Right cardiac atrium (tissue), 5 donors: ENCODE measurements around the gene MAP3K10. TPM values are rescaled to one million over a fixed set of nuclear protein-coding genes. Genes with fewer than 3 reads are reported as not detected.

ENCODE experiments used
- ATAC-seq, 2 donors: fragments of 200-7000 bp; cut with Tn5 transposase; one replicate each; pipeline versions ENCODE4 v1.8.0 to v1.9.1; 2020; ENCODE audit warnings: moderate library complexity in 2 of 2, mild to moderate bottlenecking in 1 of 2
- DNase-seq, 3 donors: peaks; one replicate each; pipeline ENCODE4 v3.0.0-alpha.2; 2020
- H3K27ac ChIP-seq: one replicate; pipeline ENCODE4 v1.5.1; 2013; ENCODE audit warnings: mild to moderate bottlenecking, low read length, control low read depth, moderate library complexity
- H3K27me3 ChIP-seq: one replicate; pipeline ENCODE4 v1.6.1; 2013; ENCODE audit not compliant: control insufficient read depth, insufficient read depth
- H3K4me1 ChIP-seq: one replicate; pipeline ENCODE4 v1.6.1; 2013; ENCODE audit warnings: low read length; ENCODE audit not compliant: control insufficient read depth, insufficient read depth
- H3K4me3 ChIP-seq: one replicate; pipeline ENCODE4 v1.5.1; 2013; ENCODE audit warnings: low read length, control low read depth
- H3K9me3 ChIP-seq: one replicate; pipeline ENCODE4 v1.6.1; 2013; ENCODE audit warnings: low read length; ENCODE audit not compliant: control insufficient read depth
- WGBS: extraction: QIAGEN DNeasy Blood & Tissue Kit; methylation state at CpG from one replicate; pipeline ENCODE4 v1.1.7; 2013; 5-methylcytosine and 5-hydroxymethylcytosine counted together
- intact Hi-C, 4 donors: fragments of 100-400 bp; cut with DNase I; formaldehyde crosslinking; loops; one replicate each; pipeline versions ENCODE4 v1.11.0 to v1.14.0; 2022 to 2023
- polyA plus RNA-seq: library from polyadenylated mRNA; stranded (reverse); fragments of 200-250 nt; gene quantifications from one replicate; pipeline ENCODE4 v1.2.3, GENCODE V29; 2013
- total RNA-seq, 4 donors: library from RNA; stranded (reverse); fragmentation: NEBNext Ultra II Directional; extraction: Animal tissue kit (Norgen Biotek cat#: 25700); gene quantifications; one replicate each; pipeline ENCODE4 v1.2.1, GENCODE V29; 2021
- donor health status: healthy with polysubstance abuse.
- donor health status: DM: no; HTN: yes; CAD: no.
- donor health status: DM: no; HTN: no; CAD: no.
- donor health status: DM: no; HTN: yes; CAD: no; lungs with severe emphysema.
- donor health status: DM: yes; HTN: yes; CAD: no.

The MAP3K10 gene
- total and polyA plus RNA-seq, 5 donors, result 16.9 to 25.3 (median 20.4) TPM

DNA sequence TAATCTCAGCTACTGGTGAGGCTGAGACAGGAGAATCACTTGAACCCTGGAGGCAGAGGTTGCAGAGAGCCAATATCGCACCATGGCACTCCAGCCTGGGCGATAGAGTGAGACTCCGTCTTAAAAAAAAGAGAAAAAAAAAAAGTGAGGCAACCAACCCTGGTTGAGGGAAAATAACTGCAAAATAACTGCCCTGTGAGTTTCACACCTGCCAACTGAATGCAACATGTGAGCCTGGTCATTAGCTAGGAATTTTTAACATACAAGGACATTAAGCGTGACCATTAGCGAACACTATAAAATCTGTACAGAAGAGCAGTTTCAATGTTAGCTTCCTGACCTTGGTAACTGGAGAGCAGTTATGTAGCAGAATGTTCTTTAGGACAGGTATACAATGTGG, 37.6 kb downstream of the MAP3K10 start:
- no peaks in the 10 kb centered on the region for H3K9me3 ChIP-seq
- no peak overlapping the region for H3K27ac ChIP-seq
- H3K4me1 ChIP-seq, result peaks cover 8% of the 10 kb centered on the region
- WGBS, result 92% methylated on average over 5 of the region's 5 CpGs
- no peaks in the 10 kb centered on the region for H3K27me3 ChIP-seq
- no peak overlapping the region for H3K4me3 ChIP-seq
- no peak for ATAC-seq
- intact Hi-C loops, result loop anchor here in 1 of 4 donors (10.0 kb wide), 1 partner anchor 84 kb away; no protein-coding TSS in a partner anchor
- DNase-seq, result no peak

DNA sequence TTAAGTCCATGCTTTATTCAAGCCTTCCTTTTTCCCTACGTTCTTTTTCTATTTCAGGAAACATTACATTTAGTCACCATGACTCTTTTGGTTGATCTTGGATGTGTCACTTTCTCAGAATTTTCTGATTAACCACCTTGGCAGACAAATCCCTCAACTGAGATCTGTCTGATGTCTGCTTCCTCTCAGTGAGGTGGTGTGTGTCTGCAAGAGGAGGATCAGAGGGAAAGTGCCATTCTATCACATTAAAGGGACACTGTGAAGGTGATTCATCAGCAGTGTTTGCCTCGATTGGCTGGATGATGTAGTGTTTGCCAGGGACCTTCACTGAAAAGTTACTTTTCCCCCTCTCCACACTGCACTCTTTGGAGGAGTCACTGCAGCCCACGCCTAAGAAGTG, 38.3 kb downstream of the MAP3K10 start:
- Histone ChIP-seq H3K4me3 (no peak overlapping the region), H3K4me1 (peaks cover 8% of the 10 kb centered on the region), H3K27me3 (no peaks in the 10 kb centered on the region), H3K9me3 (no peaks in the 10 kb centered on the region), H3K27ac (no peak overlapping the region)
- intact Hi-C loops, result loop anchor here in 1 of 4 donors (10.0 kb wide), 1 partner anchor 85 kb away; no protein-coding TSS in a partner anchor
- no peak for DNase-seq
- 35% methylated on average over 3 of the region's 3 CpGs for WGBS
- no peak for ATAC-seq

GRCh38 chr19:40229926-40230417, 38.7 kb downstream of the MAP3K10 start:
- DNase-seq, result no peak
- ATAC-seq, result no peak
- 76% methylated on average over 4 of the region's 4 CpGs for WGBS

GRCh38 chr19:40231057-40231456, 39.8 kb downstream of the MAP3K10 start:
- ATAC-seq (no peak), DNase-seq (no peak)
- WGBS, result 83% methylated on average over 6 of the region's 6 CpGs
- Histone ChIP-seq H3K9me3 (no peaks in the 10 kb centered on the region), H3K4me3 (no peak overlapping the region), H3K4me1 (peaks cover 5% of the 10 kb centered on the region), H3K27me3 (no peaks in the 10 kb centered on the region), H3K27ac (no peak overlapping the region)
- intact Hi-C loops, result no loop called here

More at GRCh38 chr19:40229926-40230417, 38.7 kb downstream of the MAP3K10 start:
- H3K4me3 ChIP-seq, result no peak overlapping the region
- H3K27me3 ChIP-seq, result no peaks in the 10 kb centered on the region
- no peak overlapping the region for H3K27ac ChIP-seq
- intact Hi-C loops, result loop anchor here in 1 of 4 donors (10.0 kb wide), 1 partner anchor 85 kb away; no protein-coding TSS in a partner anchor
- H3K9me3 ChIP-seq, result no peaks in the 10 kb centered on the region
- H3K4me1 ChIP-seq, result peaks cover 8% of the 10 kb centered on the region

- ATAC-seq (peak; percentile 55 to 75), DNase-seq (peak in 2 of 3 donors; percentile 73 to 79)
- WGBS, result 41% methylated on average over 16 of the region's 16 CpGs
- Histone ChIP-seq H3K9me3 (no peaks in the 10 kb centered on the region), H3K4me1 (peaks cover 5% of the 10 kb centered on the region), H3K27me3 (no peaks in the 10 kb centered on the region), H3K27ac (peak overlapping the region; percentile 43), H3K4me3 (no peak overlapping the region)
- intact Hi-C loops, result no loop called here
These were observed 40.6 kb downstream of the MAP3K10 start for GRCh38 chr19:40231544-40232424.

DNA sequence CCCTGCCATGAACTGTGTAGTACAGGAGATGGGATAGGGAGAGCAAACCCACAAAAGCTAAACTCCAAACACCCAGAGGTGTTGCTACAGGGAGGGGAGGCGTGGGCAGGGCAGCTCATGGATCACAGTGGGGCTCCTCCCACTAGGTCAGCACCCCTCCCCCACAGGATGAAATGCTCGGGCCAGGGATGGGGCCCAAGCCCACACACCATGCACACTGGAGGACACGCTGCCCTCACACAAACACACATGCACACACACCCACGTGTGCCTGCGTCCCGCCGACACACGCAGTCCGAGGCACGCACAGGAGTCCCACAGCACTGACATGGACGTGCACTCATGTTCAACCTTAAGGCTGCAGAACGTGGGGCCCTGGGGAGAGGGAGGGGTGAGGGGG, 41.3 kb downstream of the MAP3K10 start:
- no peaks in the 10 kb centered on the region for H3K9me3 ChIP-seq
- no peaks in the 10 kb centered on the region for H3K27me3 ChIP-seq
- ATAC-seq (peak; percentile 13 to 18), DNase-seq (peak in 2 of 3 donors; percentile 56 to 62)
- WGBS, result 79% methylated on average over 12 of the region's 12 CpGs
- no peak overlapping the region for H3K4me3 ChIP-seq
- peaks cover 5% of the 10 kb centered on the region for H3K4me1 ChIP-seq
- no peak overlapping the region for H3K27ac ChIP-seq
- intact Hi-C loops, result no loop called here

- ATAC-seq (peak; percentile 6 to 9), DNase-seq (peak in 1 of 3 donors; percentile 33)
- no peaks in the 10 kb centered on the region for H3K9me3 ChIP-seq
- intact Hi-C loops, result no loop called here
- no peaks in the 10 kb centered on the region for H3K27me3 ChIP-seq
- no peak overlapping the region for H3K27ac ChIP-seq
- 91% methylated on average over 25 of the region's 25 CpGs for WGBS
- H3K4me3 ChIP-seq, result no peak overlapping the region
- peaks cover 5% of the 10 kb centered on the region for H3K4me1 ChIP-seq
These were observed 42.0 kb downstream of the MAP3K10 start for GRCh38 chr19:40232949-40233810.

DNA sequence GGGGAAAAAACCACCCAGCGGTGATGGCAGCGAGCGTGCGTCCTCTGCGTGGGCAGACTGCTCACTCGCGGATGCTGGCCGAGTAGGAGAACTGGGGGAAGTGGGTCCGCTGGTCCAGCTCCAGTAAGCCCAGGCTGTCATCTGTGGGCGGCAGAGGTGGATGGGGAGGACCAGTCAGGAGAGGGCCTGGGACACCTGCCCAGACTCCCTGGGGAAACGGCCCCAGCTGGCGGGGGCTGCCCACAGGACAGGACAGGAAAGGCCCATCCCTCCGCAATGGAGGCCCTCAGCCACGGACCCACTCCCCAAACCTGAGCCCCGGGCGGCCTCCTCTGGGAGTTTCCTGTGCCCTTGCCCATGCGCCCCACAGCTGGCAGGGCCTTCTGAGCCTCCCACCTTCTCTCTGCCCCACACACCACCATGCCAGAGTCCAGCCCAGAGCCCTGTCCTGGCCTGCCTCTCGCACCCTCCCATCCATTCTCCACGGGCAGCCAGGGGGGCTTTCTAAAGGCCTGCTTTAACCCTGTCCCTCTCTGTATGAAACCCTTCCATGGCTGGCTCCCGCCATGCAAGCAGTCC, 42.7 kb downstream of the MAP3K10 start:
- ATAC-seq (no peak), DNase-seq (peak in 2 of 3 donors; percentile 38 to 61)
- H3K27me3 ChIP-seq, result no peaks in the 10 kb centered on the region
- no peak overlapping the region for H3K27ac ChIP-seq
- H3K9me3 ChIP-seq, result no peaks in the 10 kb centered on the region
- H3K4me3 ChIP-seq, result no peak overlapping the region
- H3K4me1 ChIP-seq, result peaks cover 5% of the 10 kb centered on the region
- 93% methylated on average over 20 of the region's 20 CpGs for WGBS
- intact Hi-C loops, result no loop called here

DNA sequence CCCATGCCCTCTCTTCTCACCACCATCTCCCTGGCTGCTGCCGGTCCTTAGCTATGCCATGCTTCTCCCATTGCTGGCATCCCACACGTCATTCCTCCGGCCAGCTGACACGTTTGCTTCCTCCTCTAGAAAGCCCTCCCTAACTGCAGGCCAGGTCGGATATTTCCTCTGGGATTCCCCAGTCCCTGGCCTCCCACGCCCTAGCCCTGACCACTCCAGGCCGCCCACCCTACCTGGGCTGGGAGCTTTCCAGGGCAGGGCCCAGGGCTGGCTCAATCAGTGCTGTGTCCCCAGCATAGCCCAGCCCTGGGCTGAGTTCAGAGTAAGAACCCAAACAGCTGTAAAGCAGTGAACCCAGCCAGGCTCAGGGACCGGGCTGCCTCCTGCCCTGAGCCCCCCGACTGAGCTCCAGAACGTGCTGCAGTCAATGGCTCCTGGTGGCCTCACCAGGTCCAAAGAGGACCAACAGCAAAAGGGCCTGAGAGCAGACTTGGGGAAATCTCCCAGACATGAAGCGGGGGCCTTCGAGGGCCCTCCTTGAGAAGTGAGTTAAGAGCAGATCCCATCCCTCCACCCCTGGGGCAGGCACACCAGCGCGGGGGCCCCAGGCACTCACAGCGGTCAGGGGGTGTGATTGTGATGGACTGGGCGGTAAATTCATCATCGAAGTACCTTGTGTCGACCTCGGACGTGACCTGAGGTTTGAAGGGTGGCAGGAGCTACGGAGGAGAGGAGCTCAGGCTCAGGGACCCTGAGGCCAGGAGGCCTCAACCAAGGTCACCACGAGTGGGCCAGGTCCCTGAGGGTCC, 43.4 kb downstream of the MAP3K10 start:
- Histone ChIP-seq H3K4me3 (no peak overlapping the region), H3K4me1 (peaks cover 5% of the 10 kb centered on the region), H3K27me3 (no peaks in the 10 kb centered on the region), H3K27ac (no peak overlapping the region), H3K9me3 (no peaks in the 10 kb centered on the region)
- 88% methylated on average over 22 of the region's 22 CpGs for WGBS
- ATAC-seq, result no peak
- peak in 1 of 3 donors; percentile 30 for DNase-seq
- intact Hi-C loops, result no loop called here
